Smooth muscle cell of the umbilical artery (primary cell): Measurements from ENCODE around the gene HSD11B1. TPM values are rescaled to one million over a fixed set of nuclear protein-coding genes. Genes with fewer than 3 reads are reported as not detected.

Experiments used
- total RNA-seq: library from RNA; depleted of rRNA; stranded (reverse); fragments of >200 nt; gene quantifications from 2 replicates; pipeline ENCODE4 v1.2.3, GENCODE V29; 2014

The HSD11B1 gene
- 1.2 and 41.6 TPM in 2 replicates for total RNA-seq

GRCh38 chr1:209704584-209704983, at the start of gene HSD11B1:
Gene HSD11B1 (plus strand): TSS chr1:209704846. CDS start chr1:209704943, 97 bp downstream.

GRCh38 chr1:209674957-209675564, 29.6 kb upstream of the HSD11B1 start, which contains the start of gene G0S2:
Gene G0S2 (plus strand): TSS chr1:209675412. CDS start chr1:209675685, 273 bp downstream.

GRCh38 chr1:209755926-209756614, 51.4 kb downstream of the HSD11B1 start, which contains the start of gene TRAF3IP3:
Gene TRAF3IP3 (plus strand): TSS chr1:209756053. CDS start chr1:209760040, 3,987 bp downstream.

Other genes with a start within 250 kb of the HSD11B1 start
- 4.2 and 13.1 TPM in 2 replicates for gene CAMK1G, start 121.1 kb upstream of the HSD11B1 start, total RNA-seq
- gene LAMB3, start 52.4 kb upstream of the HSD11B1 start, total RNA-seq: 16.3 and 26.1 TPM in 2 replicates
- gene G0S2, start 29.4 kb upstream of the HSD11B1 start, total RNA-seq: 23.6 and 49.0 TPM in 2 replicates
- gene TRAF3IP3, start 51.2 kb downstream of the HSD11B1 start, total RNA-seq: not detected in 2 replicates
- 2.4 TPM in 2 replicates for gene C1orf74, start 79.7 kb downstream of the HSD11B1 start, total RNA-seq
- gene IRF6, start 101.3 kb downstream of the HSD11B1 start, total RNA-seq: 0.05 and 0.59 TPM in 2 replicates
- 9.2 and 12.7 TPM in 2 replicates for gene UTP25, start 123.1 kb downstream of the HSD11B1 start, total RNA-seq
- gene SYT14, start 233.4 kb downstream of the HSD11B1 start, total RNA-seq: 0.28 and 0.89 TPM in 2 replicates